SU-DHL-6 (cell line): Measurements from ENCODE around the gene ZNF23.

Experiments
- CTCF ChIP-seq: fragments of 200-600 bp; sonication (generic); IDR thresholded peaks from one replicate; pipeline ENCODE4 v1.5.1; 2017; ENCODE audit warnings: antibody characterized with exemption, mild to moderate bottlenecking, low read length, moderate library complexity; ENCODE audit not compliant: insufficient read depth, poor library complexity, severe bottlenecking
- EZH2phosphoT487 ChIP-seq: fragments of 200-600 bp; sonication (generic), shearing (Covaris generic); conservative IDR thresholded peaks from 2 replicates; pipeline ENCODE4 v1.6.1; 2018; ENCODE audit warnings: mild to moderate bottlenecking, antibody characterized with exemption, low read length, moderate library complexity, mixed read lengths

- no peak for TF ChIP-seq CTCF
- TF ChIP-seq EZH2phosphoT487, result no peak
Measured at GRCh38 chr16:71431176-71431575, 30.9 kb downstream of the ZNF23 start.
